ENCODE measurements around the gene APOB.

APOB gene

DNA sequence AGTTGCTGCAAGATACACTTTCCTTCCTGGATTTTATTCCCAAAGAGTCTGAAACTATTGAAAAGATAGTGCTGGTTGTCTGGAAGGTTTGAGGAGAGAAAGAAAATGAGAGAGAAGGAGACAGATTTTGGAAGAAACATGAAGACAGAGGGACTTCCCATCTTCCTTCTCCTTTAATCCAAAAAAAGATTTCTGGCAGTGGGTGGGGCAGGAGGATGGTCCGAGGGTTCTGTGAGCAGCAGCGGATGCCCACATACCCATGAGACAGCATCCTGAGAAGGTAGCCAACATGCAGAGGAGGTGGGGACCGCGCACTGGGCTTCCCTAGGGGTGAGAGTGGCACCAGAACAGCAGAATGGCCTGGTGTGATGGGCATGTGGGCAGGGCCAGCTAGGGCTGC, 84.6 kb downstream of the APOB start:
- in situ Hi-C loops (cut with HindIII; ENCODE audit: low sequenced_read_pairs): loop anchor here (10.0 kb wide), 1 partner anchor 284 kb away; no protein-coding TSS in a partner anchor
- TF ChIP-seq, protein P1, sequence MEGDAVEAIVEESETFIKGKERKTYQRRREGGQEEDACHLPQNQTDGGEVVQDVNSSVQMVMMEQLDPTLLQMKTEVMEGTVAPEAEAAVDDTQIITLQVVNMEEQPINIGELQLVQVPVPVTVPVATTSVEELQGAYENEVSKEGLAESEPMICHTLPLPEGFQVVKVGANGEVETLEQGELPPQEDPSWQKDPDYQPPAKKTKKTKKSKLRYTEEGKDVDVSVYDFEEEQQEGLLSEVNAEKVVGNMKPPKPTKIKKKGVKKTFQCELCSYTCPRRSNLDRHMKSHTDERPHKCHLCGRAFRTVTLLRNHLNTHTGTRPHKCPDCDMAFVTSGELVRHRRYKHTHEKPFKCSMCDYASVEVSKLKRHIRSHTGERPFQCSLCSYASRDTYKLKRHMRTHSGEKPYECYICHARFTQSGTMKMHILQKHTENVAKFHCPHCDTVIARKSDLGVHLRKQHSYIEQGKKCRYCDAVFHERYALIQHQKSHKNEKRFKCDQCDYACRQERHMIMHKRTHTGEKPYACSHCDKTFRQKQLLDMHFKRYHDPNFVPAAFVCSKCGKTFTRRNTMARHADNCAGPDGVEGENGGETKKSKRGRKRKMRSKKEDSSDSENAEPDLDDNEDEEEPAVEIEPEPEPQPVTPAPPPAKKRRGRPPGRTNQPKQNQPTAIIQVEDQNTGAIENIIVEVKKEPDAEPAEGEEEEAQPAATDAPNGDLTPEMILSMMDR (IDR thresholded peaks at IDR 0.05; ENCODE audit: low read depth, low read length, missing control alignments): no peak
- H3K4me3 ChIP-seq (ENCODE audit: low read depth, low read length): no peak overlapping the region
- no peak for DNase-seq (ENCODE audit: low read depth)

DNA sequence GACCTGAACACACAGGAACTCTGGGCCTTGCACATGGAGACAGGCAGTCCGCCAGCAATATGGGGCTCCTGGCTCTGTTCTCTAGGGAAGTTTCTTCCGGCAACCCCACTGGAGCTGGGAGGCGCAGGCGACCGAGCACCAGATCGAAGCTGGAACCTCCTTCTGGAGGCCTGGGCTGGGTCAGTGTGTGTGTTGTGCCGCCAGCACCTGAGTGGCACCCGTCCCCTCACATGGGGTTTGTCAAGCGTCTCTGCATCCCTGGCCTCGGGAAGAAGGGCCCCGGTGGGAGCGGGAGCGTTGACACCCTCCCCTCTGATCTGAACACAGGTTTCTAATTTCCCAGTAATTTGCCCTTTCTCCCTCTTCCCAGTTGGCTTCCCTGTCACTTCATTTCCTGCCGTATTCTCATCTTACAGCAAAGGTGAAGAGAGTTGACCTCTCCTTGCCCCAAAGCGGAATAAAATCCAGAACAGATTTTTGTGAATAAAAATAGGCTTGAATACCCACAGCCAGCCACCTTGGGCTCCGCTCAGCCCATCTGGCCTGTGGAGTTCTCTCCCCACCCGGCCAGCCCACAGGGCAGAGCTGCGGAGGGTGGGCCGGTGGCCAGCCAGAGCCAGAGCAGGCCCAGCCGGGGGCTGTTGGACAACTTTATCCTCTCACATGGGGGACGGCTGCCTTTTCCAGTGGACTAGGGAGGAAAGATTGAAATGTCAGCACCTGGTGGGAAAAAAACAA, 85.9 kb downstream of the APOB start:
- no peak for DNase-seq (ENCODE audit: low read depth)
- TF ChIP-seq, protein P1 (IDR thresholded peaks at IDR 0.05; ENCODE audit: low read depth, low read length, missing control alignments): no peak
- in situ Hi-C loops (cut with HindIII; ENCODE audit: low sequenced_read_pairs): loop anchor here (10.0 kb wide), 1 partner anchor 283 kb away; no protein-coding TSS in a partner anchor
- no peak overlapping the region for H3K4me3 ChIP-seq (ENCODE audit: low read depth, low read length)

- in situ Hi-C loops (cut with HindIII; ENCODE audit: low sequenced_read_pairs): loop anchor here (10.0 kb wide), 1 partner anchor 281 kb away; no protein-coding TSS in a partner anchor
- H3K4me3 ChIP-seq (ENCODE audit: low read depth, low read length): no peak overlapping the region
- TF ChIP-seq, protein P1 (IDR thresholded peaks at IDR 0.05; ENCODE audit: low read depth, low read length, missing control alignments): no peak
- DNase-seq (ENCODE audit: low read depth): no peak
Observed at GRCh38 chr2:20955277-20956026, 88.4 kb downstream of the APOB start.

DNA sequence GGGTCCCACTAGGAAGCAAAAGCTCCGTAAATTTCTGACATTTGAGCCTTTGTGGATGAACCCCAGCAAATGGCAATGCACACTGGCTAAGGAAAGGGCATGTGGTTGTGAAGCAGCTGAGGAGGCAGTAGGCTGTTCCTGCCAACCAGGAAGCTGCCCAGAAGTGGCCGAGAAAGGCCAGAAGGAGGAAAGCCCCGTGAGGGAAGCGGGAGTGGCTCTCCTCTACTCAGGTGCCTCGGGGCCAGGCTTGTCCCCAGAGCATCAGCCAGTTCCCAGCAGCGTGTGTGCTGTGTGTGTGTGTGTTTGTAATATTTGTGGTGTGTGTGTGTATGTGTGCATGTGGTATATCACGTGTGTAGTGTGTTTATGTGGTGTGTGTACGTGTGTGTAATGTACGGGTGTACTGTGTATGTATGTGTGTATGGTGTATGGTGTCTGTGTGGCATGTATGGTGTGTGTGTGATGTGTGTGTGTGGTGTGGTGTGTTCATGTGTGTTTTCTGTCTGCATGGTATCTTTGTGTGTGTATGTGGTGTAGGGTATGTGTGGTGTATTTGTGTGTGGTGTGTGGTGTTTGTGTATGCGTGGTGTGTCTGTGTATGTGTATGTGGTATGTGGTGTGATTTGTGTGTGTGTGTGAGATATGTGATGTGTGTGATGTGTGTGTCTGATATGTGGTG, 90.6 kb downstream of the APOB start:
- in situ Hi-C loops (cut with HindIII; ENCODE audit: low sequenced_read_pairs): loop anchor here (10.0 kb wide), 1 partner anchor 278 kb away; no protein-coding TSS in a partner anchor
- TF ChIP-seq, protein P1 (IDR thresholded peaks at IDR 0.05; ENCODE audit: low read depth, low read length, missing control alignments): no peak
- H3K4me3 ChIP-seq (ENCODE audit: low read depth, low read length): no peak overlapping the region
- no peak for DNase-seq (ENCODE audit: low read depth)
